UCSD-AML1 (cell line): ENCODE measurements around the gene LIX1L.
A peak's percentile ranks its signal among the peaks of the same experiment; 100 is the strongest.

Source experiments
- DNase-seq: peaks from one replicate; lab custom pipeline; 2025; ENCODE audit not compliant: unreplicated experiment; lab: John Stamatoyannopoulos, UW

The LIX1L gene

GRCh38 chr1:145963265-145964019 lies 5.6 kb upstream of the LIX1L start:
- no peak for DNase-seq

DNA sequence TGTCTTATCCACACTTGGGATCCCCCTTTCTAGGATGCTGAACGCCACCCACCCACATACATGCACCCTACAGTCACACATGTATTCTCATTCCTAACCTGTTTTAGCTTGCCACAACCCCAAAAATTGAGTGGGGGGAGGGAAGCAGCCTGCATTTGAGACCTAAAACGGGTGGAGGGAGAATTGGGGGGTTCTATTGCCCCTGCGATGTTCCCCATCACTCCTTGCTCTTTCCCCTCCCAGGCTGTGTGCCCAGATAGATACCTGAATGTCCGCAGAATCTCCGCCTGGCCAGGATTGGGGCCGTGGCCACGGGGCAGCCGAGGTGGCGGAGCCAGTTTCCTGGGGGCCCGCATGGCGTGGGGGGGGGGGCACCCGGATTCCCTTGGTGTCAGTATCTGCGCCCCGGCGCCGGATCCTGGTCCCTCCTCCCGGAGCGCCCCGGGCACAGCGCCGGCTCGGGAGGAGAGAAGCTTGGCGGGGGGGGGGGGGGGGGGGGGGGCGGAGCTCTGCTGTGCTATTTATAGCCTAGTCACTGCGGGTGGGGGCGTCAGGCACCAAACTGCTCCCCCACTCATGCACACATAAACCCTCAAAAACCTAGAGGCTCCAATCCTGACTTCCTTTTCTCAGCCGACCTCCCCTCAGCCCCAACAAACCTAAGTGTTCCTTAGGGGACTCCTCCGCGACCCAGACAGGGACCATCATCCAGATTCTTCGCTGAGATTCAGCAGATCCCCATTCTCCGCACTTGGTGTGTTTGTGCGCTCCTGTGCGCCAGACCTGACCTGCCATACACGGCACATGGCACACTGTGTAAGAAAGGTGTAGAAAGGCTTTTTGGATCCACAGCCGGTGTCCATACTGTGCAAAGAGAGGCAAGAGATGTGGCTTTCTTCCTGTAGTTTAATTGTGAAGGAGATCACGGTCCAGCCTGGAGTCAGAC lies 4.6 kb upstream of the LIX1L start:
- no peak for DNase-seq

GRCh38 chr1:145961425-145962156 lies 3.8 kb upstream of the LIX1L start:
- DNase-seq, result peak; percentile 19

DNA sequence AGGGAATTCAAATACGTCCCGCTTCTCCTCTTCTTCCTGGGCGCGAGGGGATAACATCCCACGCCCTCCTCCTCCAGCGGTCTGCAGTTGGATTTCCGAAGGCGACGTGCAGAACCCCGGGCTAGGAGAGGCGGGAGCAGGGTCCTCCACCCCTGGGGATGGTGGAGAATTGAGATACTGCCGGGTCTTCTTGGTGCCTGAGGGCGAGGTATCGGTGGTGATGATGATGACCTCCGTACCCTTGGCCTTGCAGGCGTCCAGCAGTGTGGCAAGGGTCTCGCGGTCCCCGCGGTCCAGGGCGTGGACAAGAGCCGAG lies 3.2 kb upstream of the LIX1L start:
- DNase-seq, result no peak

GRCh38 chr1:145960468-145961108 lies 2.8 kb upstream of the LIX1L start:
- DNase-seq, result peak; percentile 86

DNA sequence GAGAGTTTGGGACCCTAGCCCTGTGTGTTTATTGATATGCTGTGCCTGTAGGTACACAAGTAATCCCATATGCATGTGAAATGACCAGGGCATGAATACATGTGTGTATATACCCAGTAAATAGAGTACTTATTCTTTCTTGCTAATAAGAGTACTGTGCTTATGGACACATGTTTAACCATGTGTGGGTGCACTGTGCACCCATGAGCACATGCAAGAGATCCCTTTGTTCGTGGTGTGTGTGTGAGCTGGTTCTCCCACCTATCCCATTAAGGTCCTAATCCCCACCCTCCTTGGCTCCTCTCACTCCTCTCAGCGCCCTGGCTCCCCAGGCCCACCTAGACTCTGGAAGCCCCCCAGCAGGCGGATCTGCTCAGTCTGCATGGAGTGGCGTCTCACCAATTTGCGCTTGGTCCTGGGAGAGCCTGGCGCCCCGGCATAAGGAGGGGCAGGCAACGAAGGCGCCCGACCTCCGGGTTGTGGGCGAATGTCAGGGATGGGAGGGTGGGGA lies 2.2 kb upstream of the LIX1L start:
- DNase-seq, result no peak

GRCh38 chr1:145959333-145959732 lies 1.5 kb upstream of the LIX1L start:
- no peak for DNase-seq

- DNase-seq, result no peak
These were observed 917 bp upstream of the LIX1L start for GRCh38 chr1:145958734-145959133.

- DNase-seq, result no peak
These were observed 905 bp downstream of the LIX1L start for GRCh38 chr1:145956781-145957442.

GRCh38 chr1:145956361-145956760 lies 1.5 kb downstream of the LIX1L start:
- DNase-seq, result no peak

DNA sequence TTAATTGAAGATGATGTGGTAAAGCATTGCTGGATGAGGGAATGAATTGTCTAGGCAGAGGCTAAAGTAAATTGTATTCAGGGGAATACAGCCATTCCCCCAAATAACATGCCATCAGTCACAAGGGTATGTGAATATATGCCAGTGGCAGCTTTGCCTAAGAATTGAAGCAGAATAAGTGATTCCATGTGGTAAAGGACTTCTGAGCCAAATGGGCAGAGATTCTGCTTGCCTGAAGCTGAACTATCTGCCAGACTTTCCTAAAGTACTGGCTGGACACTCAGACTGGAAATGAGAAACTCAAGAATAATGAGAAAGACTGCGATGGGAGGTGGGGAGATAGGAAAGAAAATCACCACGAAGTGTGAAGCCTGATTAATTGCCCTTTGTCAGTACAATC lies 2.4 kb downstream of the LIX1L start:
- no peak for DNase-seq

DNA sequence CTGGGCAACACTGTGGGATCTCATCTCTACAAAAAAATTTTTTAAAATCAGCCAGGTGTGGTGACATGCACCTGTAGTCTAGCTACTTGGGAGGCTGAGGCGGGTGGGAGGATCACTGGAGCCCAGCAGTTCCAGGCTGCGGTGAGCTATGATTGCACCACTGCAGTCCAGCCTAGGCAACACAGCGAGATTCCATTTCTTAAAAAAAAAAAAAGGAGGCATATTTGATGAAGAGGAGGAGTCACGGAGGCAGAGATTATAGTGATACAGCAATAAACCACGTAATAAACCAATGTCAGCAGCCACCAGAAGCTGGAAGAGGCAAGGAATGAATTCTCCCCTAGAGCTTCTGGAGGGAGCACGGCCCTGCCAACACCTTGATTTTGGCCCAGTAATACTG lies 4.0 kb downstream of the LIX1L start:
- no peak for DNase-seq

GRCh38 chr1:145952903-145953302 lies 4.9 kb downstream of the LIX1L start:
- no peak for DNase-seq

DNA sequence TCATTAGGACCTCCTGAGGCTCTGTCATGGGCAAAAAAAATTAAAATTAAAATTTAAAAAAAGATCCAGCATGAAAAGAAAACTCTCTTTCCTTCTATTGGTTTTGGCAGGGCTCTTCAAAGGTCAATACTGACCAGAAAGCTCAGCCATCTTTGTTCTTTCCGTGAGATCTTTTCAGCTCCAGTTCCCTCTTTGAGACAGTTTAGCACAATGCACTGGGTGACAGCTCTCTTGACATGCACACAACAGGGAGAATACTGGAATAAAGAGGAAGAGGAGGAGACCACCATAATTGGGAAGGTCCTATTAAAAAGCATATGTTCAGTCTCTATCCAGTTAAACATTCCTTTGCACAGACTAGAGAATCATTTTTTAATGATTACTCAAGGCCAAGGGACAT lies 6.3 kb downstream of the LIX1L start:
- DNase-seq, result no peak

- DNase-seq, result no peak
These were observed 8.6 kb downstream of the LIX1L start for GRCh38 chr1:145949219-145949618.

DNA sequence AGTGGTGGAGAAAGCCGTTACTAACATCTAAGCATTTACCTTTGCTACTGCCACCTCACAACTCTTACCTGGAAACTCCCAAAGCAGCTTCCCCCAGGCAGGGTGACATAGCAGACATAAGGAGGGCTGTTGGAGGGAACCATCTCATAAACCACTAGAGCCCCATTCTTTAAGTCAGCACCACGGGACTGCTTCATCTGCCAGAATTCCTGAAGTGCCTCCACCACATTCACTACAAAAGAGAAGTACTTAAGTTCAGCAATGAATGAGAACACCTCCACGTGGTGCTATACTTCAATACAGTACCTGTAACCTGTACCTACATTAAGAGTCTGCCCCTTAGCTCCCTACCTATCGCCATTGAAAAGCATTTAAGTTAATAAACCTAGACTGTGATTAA lies 10.3 kb downstream of the LIX1L start:
- DNase-seq, result no peak

GRCh38 chr1:145946477-145946986 lies 11.3 kb downstream of the LIX1L start:
- no peak for DNase-seq

DNA sequence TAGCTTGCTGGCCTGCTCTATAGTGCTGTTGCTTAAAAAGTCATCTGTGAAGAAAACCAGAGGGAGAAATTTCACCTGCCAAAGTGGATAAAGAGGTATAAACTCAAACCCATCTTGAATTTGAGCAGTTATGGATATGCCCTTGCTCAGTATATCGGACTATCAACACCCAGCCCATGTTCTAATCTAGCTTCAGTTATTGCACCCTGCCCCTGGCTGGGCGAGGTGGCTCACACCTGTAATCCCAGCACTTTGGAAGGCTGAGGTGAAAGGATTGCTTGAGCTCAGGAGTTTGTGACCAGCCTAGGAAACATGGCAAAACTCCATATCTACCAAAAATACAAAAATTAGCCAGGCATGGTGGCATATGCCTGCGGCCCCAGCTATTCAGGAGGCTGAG lies 13.3 kb downstream of the LIX1L start:
- no peak for DNase-seq

- no peak for DNase-seq
These were observed 14.9 kb downstream of the LIX1L start for GRCh38 chr1:145942871-145943270.

- DNase-seq, result no peak
These were observed 15.4 kb downstream of the LIX1L start for GRCh38 chr1:145942405-145942804.
